NK-92 treated with Interleukin-12 subunit alpha and Interleukin-12 subunit beta, amount 100 ng/mL, for 24 hours (cell line): ENCODE measurements around the gene CLPTM1.
"Not testable (repeated sequence)": the region's sequence is repeated elsewhere in the genome, so short reads cannot be mapped to it uniquely, and the experiment has no call there.

ENCODE experiments used
- DNase-seq: peaks from one replicate; lab custom pipeline; 2025; lab: John Stamatoyannopoulos, UW

CLPTM1 gene

DNA sequence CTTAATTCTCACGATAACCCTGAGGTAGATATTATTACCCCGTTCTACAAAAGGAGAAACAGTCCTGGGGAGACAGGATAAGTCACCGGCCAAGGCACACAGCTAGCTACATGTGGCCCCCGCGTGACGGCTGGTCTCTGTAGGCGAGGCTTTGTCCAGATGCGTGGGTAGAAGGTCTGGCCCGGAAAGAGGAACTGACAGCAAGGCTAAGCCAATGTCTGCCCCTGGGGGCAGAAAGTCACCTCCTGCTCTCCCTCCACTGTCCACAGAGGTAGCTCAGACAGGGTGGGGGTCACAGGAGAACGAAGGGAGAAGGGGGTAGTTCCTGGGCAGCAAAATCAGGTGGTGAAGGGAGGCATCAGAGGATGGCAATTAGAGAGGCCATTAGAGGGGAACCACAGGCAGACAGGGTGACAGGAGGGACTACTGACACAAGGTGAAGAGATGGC lies 11.4 kb upstream of the CLPTM1 start:
- no peak for DNase-seq

DNA sequence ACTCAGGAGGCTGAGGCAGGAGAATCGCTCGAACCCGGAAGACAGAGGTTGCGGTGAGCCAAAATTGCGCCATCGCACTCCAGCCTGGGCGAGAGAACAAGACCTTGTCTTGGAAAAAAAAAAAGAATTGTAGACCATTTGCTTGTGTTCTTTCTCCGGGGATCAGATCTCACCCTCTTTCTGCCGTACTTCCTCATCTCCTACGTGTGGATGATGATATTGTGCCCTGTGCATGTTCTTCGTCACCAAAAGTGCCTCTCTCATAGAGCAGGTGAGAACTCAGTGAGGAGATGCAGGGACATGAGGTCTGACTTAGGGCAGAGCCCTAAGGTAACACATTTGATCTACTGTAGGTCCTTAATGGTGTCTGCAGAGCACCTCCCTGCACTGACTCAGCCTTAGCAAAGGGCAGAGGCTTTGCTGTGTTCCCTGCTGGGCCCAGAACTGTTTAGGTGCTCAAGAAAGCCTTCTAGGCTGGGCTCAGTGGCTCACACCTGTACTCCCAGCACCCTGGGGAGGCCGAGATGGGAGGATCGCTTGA lies 8.1 kb upstream of the CLPTM1 start:
- DNase-seq, result no peak

DNA sequence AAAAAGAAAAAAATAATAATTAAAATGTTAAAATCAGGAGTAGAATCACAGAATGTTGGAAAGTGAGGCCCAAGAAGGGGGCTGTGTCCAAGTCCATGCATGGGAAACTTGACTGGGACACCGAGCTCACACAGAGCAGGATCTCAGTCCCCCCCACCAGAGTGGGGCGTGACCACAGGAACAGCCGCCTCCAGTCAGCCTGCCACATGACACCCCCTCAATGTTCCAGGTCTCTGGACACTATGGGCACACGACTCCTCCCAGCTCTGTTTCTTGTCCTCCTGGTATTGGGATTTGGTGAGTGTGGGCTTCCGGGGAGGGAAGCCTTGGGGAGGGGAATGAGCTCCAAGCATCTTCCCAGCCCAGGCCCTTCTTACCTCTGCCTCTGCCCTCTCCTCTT lies 6.9 kb upstream of the CLPTM1 start:
- DNase-seq, result no peak

DNA sequence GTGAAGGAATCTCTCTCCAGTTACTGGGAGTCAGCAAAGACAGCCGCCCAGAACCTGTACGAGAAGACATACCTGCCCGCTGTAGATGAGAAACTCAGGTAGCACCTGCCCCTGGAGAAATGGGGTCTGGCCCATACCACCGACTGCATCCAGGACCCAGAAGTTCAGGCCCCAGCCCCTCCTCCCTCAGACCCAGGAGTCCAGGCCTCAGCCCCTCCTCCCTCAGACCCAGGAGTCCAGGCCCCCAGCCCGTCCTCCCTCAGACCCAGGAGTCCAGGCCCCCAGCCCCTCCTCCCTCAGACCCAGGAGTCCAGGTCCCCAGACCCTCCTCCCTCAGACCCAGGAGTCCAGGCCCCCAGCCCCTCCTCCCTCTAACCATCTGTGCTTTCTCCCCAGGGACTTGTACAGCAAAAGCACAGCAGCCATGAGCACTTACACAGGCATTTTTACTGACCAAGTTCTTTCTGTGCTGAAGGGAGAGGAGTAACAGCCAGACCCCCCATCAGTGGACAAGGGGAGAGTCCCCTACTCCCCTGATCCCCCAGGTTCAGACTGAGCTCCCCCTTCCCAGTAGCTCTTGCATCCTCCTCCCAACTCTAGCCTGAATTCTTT lies 6.3 kb upstream of the CLPTM1 start:
- DNase-seq, result no peak

- no peak for DNase-seq
Observed at GRCh38 chr19:44949550-44949949, 5.6 kb upstream of the CLPTM1 start.

DNA sequence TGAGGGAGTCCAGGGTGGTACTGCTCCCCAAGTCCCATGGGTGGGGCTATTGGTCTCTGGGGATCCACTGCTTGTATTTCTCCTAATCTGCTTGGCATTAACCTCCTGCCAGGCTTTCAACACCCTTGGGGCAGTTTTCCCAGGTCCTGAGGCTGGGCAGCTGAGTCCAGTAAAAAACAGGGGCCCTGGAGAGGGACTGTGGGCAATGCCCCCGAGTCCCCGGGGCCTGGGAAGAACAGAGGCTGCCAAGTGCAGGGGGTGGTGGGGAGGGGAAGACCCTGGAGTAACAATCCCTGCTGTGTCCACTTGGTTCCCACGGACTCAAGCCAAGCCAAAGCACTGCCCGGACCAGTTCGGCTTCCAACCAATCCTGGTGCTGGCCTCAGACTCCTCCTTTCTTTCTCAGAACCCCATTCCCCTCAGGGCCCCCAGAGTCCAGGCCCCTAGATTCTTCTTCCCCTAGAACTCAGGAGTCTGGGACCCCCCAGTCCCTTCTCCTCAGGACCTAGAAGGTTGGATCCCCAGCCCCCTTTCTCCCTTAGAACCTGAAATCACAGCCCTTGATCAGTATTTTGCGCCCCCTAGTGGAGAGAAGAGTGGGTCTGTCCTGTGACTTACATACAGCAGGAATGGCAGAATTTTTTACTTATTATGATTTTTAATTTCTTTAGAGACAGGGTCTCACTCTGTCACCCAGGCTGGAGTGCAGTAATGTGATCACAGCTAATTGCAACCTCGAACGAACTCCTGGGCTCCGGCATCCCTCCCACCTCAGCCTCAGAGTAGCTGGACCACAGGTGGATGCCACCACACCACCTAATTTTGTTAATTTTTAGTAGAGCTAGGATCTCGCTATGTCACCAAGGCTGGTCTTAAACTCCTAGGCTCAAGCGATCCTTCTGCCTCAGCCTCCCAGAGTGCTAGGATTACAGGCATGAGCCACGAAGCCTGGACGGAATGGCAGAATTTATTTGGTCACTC lies 3.7 kb upstream of the CLPTM1 start:
- peak; percentile 30 for DNase-seq

- no peak for DNase-seq
Observed at GRCh38 chr19:44954278-44954648, 917 bp upstream of the CLPTM1 start.

- DNase-seq, result no peak
Observed at GRCh38 chr19:44955505-44956439, 592 bp downstream of the CLPTM1 start.

- no peak for DNase-seq
Observed at GRCh38 chr19:44957526-44957925, 2.3 kb downstream of the CLPTM1 start.

DNA sequence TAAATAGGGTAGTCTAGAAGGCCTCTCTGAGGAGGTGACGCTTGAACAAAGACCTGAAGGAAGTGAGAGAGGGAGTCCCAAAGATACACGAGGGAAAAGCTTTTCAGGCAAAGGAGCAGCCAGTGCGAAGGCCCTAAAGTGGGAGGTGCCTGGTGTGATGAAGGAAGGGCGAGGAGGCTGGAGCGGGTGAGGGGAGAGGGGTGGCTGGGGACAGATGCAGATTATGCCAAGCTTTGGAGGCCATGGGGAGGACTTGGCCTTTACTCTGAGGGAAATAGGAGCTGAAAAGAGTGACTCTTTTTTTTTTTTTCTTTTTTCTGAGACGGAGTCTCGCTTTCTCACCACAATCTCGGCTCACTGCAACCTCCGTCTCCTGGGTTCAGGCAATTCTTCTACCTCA lies 2.9 kb downstream of the CLPTM1 start:
- no peak for DNase-seq

DNA sequence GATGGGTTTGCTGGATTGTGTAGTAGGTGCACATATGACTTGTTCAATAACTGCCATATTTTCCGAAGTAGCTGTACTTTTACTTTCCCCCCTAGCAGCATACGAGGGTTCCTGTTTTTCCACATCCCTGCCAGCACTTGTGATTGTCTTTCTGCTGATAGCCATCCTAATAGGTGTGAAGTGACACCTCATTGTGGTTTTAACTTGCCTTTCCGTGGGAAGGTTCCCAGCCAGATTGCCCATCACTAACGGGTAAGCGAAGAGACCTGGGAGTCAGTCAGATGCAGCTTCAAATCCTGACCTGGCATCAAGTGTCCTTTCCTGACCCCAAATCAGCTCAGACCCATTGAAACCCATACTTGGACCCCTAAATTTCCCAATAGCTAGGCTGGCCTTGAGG lies 4.5 kb downstream of the CLPTM1 start:
- DNase-seq, result no peak

DNA sequence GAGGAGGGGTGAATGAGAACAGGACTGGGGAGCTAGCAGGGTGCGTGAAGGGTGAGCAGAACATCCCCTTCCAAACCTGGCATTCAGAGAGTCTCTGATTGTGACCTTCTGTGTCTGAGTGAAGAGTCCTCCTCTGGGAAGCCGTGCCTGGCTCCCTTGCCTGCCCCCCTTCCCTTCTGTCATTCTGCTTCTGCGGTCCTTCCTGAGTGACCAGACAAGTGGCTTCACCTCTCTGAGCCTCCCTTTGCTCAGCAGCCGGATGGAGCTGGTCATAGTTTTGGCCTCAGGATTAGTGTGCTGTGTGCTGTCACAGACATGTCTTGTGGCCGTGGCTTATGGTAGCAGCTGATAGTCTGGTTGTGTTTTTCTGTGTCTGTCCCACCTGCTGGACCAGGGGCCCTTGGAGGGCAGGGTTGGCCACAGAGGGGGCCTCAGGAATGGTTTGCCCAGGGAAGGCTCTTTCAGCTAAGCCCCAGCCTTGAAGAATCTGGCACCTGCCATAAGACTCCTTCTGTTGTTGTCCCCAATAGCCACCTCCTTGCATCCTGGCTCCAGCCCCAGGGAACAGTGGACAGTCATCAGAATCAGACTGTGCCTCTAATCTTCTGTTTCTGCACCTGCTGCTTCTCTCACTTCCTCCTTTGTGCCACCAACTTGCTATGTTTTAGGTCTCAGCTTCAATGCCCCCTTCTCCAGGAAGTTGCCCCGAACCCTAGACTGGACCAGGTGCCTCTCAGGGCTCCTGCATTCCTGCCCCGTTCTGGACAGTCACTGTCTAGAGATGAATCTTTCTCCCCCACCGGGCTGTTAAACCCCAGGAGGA lies 5.9 kb downstream of the CLPTM1 start:
- no peak for DNase-seq

GRCh38 chr19:44961821-44962220 lies 6.6 kb downstream of the CLPTM1 start:
- no peak for DNase-seq

DNA sequence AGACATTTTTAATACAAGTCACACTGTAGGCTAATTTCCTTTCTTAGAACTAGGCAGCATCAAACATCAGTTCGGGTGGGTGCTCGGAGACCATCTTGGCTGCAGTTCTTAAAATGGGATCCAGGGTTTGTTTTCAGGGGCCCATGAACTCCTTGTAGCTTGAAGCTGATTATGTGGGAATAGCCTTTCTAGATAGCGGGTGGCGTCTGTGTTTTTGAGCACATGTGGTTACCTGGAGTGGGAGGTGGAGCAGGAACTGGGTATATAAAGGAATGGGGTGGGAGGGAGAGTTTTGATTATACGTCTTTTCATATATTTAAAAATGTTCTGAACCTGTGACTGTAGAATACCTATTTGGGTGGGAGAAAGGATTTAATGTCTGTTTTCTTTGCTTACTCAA lies 12.9 kb downstream of the CLPTM1 start:
- DNase-seq, result no peak

GRCh38 chr19:44968670-44969069 lies 13.5 kb downstream of the CLPTM1 start:
- DNase-seq, result no peak

- no peak for DNase-seq
Observed at GRCh38 chr19:44969437-44969836, 14.3 kb downstream of the CLPTM1 start.

DNA sequence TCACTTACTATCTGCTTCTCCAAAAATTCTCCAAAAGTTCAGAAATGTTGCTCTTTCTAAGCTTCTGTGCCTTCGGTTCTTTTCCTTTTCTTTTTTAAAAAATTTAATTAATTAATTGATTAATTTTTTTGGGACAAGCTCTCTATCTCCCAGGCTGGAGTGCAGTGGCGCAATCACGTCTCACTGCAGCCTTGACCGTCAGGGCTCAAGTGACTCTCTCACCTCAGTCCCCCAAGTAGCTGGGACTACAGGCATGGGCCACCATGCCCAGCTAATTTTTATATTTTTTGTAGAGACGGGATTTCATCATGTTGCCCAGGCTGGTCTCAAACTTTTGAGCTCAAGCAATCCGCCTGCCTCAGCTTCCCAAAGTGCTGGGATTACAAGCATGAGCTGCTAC lies 16.3 kb downstream of the CLPTM1 start:
- not testable (repeated sequence) for DNase-seq

DNA sequence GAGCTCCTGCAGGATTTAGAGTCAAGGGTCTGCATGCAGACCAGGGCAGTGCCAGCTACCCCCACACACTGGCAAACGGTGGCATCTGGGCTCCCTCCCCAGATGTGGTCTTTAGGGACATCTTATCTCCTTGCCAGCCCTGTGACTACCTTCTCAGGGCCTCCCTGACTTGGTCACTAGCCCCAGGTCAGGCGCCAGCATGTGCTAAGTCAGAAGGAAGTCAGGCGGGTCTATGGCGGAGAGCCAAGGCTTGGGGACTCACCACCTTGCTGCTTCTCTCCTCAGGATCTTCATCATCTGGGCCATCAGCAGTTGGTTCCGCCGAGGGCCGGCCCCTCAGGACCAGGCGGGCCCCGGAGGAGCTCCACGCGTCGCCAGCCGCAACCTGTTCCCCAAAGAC lies 17.6 kb downstream of the CLPTM1 start:
- DNase-seq, result no peak

GRCh38 chr19:44973982-44974735 lies 19.0 kb downstream of the CLPTM1 start:
- DNase-seq, result no peak

DNA sequence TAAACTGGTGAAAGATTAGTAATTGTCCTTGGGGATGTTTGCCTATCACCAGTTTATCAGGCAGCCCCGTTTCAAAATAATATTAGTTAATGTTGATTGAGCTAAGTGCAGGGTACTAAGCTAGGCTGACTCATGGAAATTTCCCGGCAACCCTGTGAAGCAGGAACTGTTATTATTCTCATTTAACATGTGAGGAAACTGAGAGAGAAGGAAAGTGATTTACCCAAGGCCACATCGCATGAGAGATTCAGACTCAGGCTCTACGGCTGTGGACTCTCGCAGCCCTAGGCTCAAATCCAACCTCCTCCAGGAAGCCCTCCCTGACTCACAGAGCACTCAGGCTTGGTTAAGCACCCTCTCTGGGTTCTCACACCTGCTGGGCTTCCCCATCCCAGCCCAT lies 19.7 kb downstream of the CLPTM1 start:
- no peak for DNase-seq
